GM12874 (cell line): Measurements from ENCODE around the gene UROC1.

ENCODE experiments used
- TF ChIP-seq, protein P1 (sequence below): IDR thresholded peaks from 2 replicates; pipeline ENCODE4 v1.5.1; 2011; ENCODE audit warnings: low read depth, mild to moderate bottlenecking, control low read depth, low read length, moderate library complexity; ENCODE audit not compliant: insufficient read depth

Gene UROC1

DNA sequence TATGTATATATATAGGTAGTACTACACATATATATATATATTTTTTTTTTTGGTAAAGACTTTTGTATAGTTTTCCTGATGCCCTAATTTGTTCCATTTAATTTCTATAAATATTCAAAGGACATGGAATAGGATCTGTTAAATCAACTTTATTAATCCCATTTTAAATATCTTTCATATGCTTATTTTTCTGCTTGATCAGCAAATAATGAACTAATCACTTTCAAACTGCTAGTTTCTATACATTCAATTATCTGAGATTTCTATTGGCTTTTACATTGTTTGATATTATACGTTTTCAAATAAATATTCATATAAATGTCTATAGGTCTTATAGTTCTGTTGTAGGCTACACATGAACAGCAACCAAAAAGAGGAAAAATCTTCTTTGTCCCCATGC lies 63.5 kb downstream of the UROC1 start:
- TF ChIP-seq, protein P1, sequence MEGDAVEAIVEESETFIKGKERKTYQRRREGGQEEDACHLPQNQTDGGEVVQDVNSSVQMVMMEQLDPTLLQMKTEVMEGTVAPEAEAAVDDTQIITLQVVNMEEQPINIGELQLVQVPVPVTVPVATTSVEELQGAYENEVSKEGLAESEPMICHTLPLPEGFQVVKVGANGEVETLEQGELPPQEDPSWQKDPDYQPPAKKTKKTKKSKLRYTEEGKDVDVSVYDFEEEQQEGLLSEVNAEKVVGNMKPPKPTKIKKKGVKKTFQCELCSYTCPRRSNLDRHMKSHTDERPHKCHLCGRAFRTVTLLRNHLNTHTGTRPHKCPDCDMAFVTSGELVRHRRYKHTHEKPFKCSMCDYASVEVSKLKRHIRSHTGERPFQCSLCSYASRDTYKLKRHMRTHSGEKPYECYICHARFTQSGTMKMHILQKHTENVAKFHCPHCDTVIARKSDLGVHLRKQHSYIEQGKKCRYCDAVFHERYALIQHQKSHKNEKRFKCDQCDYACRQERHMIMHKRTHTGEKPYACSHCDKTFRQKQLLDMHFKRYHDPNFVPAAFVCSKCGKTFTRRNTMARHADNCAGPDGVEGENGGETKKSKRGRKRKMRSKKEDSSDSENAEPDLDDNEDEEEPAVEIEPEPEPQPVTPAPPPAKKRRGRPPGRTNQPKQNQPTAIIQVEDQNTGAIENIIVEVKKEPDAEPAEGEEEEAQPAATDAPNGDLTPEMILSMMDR = no peak

DNA sequence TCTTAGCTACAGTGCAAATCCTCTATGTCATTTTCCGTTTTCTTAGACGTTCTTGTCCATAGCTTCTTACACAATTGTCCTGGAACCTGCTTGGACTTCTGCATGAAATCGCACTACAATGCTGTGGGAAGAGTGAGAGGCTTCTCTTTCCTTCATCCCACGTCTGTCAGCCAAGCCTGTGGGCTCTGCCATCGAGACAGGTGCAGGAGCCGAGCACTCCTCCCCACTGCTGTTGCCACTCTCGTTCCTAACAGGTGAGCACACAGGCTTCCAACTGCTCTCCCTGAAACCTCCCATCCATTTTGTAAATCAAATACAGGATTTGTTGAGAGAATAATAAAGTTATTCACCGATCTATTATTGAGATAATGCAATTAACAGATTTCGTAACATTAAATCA lies 65.4 kb downstream of the UROC1 start:
- TF ChIP-seq, protein P1 = no peak

DNA sequence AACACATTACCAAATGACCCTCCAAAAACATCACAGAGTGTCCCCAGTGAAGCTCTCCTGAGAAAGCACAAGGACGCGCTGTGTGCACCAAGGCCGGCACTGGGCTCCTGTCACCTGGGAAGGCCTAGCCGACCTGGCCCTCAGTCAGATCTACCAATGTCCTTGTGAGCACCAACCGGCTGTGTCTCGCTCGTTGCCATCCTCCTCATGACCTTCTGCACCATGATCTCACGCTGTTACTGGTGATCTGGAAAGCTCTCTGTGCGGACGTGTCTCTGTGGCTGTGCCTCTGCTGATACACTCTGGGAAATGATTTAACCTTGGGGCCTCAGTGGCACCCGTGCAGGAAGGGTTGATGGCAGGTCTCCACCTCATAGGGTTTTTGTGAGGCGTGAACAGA lies 66.1 kb downstream of the UROC1 start:
- TF ChIP-seq, protein P1 = no peak

DNA sequence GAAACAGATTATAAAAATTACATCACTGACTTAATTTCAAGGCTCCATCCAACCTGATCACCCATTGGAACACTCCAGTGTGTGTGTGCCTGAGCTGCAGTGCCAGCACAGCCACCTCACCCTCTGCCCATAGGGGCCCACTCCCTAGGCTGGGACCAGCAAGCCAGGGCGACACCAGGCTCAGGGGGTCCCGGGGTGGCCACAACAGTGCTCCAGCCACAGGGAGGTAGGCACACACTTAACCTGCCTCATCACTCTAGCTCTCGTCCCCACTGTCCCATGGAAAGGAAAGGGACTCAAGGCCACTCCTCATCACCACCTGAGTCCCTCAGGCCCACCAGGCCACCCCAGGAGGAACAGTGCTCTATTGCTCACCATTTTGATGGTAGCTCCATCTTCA lies 66.8 kb downstream of the UROC1 start:
- TF ChIP-seq, protein P1 = no peak

DNA sequence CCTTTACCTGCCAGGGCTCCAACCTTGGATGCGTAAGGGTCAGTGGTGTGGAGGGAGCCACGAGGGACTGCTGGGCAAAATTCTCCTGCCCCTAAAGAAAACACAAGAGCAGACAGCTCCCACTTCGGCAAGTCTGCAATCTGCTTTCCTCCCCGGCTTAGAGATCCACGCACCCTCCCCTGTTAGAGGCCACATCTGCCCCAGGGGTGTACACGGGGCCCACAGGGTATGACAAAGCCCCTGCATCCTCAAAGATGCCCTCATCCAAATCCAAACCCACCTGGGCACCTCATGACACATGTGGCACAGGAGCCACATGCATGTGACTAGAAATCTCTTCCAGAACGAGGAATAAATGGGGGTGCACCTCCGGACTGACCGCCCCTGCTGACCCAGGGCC lies 67.4 kb downstream of the UROC1 start:
- TF ChIP-seq, protein P1 = no peak

DNA sequence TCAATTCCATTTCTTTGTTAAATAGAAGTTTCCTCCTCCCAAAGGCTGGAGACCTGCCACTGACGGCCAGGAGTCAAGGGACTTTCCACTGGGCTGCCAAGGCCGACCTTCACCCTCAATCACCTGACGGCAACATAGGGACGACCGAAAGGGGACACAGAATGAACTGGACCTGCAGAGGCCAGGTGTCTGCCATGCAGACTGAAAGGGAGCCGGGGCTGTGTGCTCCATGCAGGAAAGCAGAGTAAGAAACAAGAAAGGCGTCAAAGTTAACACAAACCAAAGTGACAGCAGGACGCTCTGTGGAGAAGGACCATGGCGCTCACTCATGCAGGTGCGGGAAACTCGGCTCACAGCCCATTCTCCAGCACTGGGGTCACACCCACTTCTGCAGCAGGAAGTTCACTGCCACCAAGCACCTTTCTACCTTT lies 67.9 kb downstream of the UROC1 start:
- TF ChIP-seq, protein P1 = no peak

DNA sequence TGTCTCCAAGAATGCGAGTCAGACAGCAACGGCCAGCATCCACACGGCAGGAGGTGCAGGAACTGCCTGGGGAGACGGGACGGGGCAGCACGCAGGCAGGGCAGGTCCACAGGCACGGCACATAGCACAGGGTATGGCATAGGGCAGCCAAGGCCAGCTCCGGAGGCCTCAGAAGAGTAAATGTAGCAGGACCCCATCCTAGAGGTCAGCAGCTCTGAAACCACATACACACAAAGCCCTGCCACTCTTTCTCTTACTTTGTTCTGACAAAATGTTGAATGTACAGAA lies 68.7 kb downstream of the UROC1 start:
- TF ChIP-seq, protein P1 = no peak

DNA sequence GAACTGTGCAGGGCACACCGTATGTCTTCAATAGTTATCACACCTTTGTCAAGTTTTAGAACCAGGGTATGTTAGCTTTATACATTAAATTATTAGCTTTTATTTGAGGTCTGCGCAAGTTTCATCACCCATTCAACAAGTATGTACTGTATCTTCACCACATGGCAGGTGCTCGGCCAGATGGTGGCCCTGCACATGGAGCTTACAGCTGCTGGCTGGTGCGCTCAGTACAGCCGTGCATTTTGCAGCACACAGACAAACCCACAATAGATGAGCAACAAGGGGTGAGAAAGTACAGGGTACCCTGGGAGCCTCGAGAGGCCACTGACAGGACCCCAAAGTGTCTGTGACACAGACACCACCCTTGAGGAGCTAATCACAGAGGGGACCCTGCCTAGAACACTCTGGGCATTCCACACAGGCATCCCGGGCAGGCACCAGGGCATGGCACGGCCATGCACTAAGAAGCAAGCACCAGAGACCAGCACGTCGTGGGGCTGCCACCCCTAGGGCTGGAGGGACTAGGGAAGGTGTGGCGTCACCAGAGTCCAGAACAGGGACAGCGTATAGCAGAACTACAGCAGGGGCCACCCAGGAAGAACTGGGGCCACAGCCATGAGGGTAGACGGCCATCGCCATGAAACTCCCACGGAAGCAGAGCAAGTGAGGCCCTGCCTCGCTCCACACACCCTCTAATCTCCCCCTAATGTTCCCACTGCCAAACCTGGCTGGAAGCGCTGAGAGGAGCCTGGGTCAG lies 69.3 kb downstream of the UROC1 start:
- TF ChIP-seq, protein P1 = no peak
